Measurements from ENCODE around the gene RWDD2A. TPM values are rescaled to one million over a fixed set of nuclear protein-coding genes. Genes with fewer than 3 reads are reported as not detected.
"Not testable (repeated sequence)": the region's sequence is repeated elsewhere in the genome, so short reads cannot be mapped to it uniquely, and the experiment has no call there.

Gene RWDD2A
- total RNA-seq, result 3.8 and 5.1 TPM in 2 replicates

DNA sequence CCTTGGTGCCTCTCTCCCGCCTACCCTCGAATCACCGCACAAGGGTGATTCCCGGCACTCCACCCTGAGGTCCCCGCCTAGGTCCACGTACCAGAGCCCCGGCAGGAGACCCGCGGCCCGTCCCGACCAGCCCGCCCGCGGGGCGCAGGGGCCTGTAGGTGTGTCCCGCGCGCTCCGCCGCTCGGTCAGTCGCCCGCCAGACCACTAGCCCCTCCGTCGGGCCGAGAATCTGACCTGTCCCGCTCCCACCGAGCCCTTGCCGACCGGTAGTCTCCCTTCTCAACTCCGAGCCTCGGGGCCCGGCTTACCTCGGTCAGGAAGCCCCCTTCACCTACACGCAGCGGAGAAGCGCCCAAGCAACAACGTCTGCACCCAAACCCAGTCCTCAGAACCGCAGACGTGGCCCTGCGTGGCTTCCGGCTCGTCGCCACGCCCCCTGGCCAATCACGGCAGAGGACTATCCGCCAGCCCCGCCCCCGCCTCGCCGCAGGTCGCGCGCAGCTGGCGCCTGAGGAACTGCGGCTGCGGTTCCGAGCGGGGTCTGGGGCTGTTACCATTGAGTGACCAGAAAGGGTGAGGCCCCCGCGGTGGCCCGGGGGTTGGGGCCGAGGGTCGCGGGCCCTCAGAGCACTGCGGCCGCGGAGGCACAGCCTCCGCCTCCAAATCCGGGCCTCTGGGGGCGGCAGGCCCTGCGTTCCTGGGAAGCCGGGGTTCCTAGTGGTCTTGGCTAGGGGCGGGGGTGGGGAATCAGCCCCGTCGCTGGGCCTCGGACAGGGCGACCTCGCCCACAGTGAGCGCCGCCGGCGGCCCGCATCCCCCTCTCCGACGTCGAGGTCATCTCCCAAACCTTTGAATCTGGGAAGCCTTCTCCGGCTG lies at the start of gene RWDD2A, which contains the start of gene PGM3:
RWDD2A (plus strand) TSS at position 487 of the 876 bp plus-strand sequence. CDS start 1,095 bp downstream, outside the sequence.
PGM3 (minus strand) TSS at position 395 of the 876 bp plus-strand sequence. CDS start 2,253 bp downstream, outside the sequence.
- DNase-seq (ENCODE audit: extremely low read depth, low read depth, low spot score), result no peak

DNA sequence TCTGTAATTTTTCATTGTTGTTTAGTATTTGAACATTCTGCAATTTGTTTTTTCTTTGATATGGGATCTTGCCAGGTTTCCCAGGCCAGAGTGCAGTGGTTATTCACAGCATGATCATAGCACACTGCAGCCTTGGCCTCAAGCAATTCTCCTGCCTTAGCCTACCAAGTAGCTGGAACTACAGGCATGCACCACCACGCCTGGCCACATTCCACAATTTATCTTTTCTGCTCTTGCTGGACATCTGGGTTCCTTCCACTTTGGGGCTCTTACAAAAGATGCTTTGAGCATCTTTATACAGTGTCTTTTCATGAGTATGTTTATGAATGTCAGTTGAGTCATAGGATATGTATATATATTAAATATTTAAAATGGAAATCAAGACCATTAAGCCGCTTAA lies 42.0 kb upstream of the RWDD2A start:
- DNase-seq (ENCODE audit: extremely low read depth, low read depth, low spot score), result no peak

DNA sequence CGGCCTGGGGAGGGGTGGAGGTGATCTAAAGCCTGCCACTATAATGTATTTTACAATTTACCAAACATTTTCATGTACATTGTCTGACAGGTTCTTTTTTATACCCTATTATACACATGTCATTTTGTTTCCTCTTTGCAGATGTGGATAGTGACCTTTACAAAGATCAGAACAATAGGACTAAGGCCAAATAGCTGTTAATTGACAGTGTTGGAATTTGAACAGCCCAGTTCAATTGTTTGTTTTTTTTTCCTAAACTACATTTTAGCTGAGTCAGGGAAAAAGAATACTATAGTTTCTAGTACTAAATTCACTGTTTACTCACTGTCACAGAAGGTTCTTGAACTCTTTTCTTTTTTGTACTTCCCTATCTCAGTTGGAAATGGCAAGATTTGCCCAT lies 40.2 kb upstream of the RWDD2A start:
- no peak for DNase-seq (ENCODE audit: extremely low read depth, low read depth, low spot score)

DNA sequence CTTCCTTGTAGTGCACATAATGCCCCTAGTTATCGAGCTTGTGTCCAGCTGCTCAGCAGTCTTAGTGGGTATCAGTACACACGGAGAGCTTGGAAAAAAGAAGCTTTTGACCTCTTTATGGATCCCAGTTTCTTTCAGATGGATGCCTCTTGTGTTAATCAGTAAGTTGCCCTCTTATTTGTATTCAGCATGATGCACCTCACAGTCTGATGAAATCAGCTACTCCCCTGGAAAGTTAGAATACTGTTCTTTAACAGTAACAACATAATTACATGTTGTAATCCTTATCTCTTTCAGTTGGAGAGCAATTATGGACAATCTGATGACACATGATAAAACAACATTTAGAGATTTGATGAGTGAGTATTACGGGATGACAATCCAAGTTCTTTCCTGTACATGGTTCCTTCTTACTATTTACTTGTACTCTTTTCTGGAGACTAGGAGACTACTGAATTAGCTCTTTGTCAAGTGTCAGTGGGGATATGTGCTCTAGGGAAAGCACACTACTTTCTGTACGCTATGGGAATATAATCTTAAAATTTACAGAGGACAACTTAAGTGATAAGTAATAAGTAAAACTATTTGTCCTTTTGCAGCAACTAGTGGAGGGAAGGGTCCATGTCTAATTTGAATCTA lies 39.2 kb upstream of the RWDD2A start:
- DNase-seq (ENCODE audit: extremely low read depth, low read depth, low spot score), result no peak

DNA sequence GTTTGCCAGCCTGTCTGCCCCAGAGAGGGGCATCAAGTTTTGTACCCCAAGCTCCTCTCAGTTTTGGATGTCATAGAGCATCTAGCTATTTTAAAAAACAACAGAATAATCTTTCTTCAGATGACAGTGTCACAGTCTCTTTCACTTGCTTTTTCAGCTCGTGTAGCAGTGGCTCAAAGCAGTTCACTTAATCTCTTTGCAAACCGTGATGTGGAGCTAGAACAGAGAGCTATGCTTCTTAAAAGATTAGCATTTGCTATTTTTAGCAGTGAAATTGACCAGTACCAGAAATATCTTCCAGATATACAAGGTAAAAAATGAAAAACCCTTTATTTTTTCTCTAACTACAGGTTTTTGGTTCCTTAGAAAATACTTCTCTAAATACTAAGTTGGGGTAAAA lies 37.4 kb upstream of the RWDD2A start:
- DNase-seq (ENCODE audit: extremely low read depth, low read depth, low spot score), result no peak

DNA sequence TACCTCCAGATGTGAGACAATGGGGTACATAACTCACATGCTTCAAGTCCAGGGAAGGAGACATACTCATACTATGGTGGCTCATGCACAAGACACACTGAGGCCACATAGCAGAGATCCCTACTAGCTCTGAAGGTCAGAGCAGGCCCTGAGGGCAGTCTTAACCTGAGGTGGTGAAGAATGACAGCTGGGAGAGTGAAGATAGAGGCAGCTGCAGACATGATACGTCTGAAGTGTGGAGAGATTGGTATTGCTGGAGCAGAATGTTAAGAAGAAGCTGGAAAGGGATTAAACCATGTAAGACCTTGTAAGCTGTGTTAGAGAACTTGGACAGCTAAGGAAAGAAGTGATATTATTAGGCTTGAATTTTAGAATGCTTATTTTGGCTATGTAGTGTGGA lies 33.0 kb upstream of the RWDD2A start:
- no peak for DNase-seq (ENCODE audit: extremely low read depth, low read depth, low spot score)

DNA sequence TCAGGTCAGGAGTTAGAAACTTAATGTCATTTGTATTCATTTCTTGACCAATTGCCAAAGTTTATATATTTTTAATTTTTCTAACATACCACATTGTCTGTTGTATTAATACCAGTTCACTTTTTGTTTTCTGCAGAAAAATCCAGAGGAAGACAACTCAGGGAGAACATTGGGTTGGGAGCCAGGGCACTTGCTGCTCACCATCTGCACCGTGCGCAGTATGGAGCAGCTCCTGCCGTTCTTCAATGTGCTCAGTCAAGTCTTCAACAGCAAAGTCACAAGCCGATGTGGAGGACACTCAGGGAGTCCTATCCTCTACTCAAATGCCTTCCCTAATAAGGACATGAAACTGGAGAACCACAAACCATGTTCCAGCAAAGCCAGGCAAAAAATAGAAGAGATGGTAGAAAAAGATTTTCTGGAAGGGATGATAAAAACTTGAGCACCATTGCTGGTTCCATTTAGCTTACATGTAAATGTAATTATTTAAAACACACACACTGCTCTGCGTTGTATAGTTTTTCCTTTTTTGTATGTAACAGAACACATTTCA lies 25.4 kb upstream of the RWDD2A start:
- no peak for DNase-seq (ENCODE audit: extremely low read depth, low read depth, low spot score)

DNA sequence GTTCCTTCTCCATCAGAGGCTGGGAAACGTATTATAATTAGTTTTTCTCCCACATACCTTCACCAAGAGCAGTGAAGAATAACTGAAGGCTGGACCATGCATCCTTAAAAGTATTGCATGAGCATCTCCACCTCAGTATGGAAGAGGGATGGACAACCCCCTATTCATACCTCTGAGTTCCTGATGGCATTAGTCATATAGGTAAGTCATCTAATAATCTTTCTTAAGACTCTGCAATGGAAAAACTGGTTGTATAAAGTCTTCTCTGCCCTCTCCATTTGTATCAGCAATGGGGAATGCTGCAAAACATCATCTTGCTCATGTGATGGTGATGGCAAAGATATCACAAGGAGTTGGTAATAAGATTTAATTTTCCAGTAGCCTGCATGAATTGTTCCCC lies 24.6 kb upstream of the RWDD2A start:
- DNase-seq (ENCODE audit: extremely low read depth, low read depth, low spot score), result no peak

DNA sequence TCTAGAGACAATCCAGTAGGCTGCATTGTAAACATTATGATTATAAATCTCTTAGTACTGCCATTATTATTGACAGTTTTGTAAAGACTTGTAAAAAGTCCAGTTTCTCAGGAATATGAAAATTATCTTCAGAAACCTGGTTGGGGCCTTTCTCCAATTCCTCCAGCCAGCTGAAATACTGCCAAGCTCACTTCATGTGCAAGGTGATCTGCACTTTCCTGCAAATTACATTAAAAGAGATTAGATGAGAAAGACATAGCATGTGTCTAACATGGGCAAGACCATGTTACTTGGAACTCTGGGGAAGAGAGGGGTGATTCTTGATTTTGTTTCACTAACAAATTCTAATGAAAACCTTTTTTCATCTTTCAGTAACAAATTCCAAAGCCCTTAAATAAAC lies 24.1 kb upstream of the RWDD2A start:
- no peak for DNase-seq (ENCODE audit: extremely low read depth, low read depth, low spot score)

DNA sequence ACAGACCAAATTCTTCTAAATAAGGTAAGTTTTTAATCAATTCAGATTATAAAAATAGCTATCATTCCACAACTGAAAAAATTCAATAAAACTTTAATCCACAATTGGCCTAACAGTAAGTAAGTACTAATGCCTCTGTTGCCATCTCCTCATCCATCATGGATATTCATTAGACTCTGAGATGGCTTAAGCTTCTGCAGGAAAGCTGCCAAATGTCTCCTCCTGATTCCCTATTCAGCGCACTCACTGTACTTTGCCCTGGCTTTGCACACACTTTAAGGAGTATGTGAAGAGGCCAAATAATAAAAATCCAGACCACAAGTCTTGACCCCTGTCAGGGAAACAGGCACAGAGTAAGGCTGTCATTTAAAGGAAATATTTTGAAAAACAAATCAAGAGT lies 23.6 kb upstream of the RWDD2A start:
- DNase-seq (ENCODE audit: extremely low read depth, low read depth, low spot score), result no peak

DNA sequence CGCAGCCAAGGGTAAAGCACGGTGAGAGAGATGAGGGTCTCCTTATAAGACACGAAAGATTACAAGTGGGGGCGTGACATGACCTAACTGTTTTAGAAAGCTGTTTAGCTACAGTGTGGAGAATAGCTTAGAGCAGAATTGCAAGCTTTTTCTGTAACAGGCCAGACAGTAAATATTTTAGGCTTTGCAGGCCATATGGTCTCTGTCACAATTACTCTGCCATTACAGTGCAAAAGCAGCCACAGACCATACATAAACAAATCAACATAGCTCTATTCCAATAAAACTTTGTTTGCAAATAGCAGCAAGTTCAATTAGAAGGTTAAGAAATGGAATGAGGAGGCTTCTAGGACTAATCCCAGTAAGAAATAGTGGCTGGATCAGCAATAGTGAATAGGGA lies 16.9 kb upstream of the RWDD2A start:
- DNase-seq (ENCODE audit: extremely low read depth, low read depth, low spot score), result no peak

DNA sequence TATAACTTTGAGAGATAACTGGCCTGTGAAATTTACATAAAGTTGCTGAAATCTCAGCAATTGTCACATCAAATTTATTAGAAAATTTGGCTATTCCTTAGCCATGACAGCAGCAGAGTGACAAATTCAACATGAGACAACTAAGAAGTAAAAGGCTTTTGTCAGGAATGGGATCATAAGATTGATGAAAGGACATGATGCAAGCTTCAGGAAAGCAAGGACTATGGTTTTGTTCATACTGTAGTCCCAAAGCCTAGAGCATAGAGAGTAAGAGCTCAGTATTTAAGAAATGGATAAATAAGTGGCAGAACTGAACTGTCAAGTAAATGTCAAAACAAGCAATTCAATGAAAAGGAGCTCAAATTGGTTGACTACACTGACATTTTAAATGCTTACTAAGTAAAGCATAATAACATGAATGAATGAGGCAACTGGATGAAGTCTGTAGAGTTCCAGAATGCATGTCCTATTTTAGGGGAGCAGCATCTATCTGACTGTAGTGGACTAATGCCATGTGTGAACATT lies 12.7 kb upstream of the RWDD2A start:
- no peak for DNase-seq (ENCODE audit: extremely low read depth, low read depth, low spot score)

DNA sequence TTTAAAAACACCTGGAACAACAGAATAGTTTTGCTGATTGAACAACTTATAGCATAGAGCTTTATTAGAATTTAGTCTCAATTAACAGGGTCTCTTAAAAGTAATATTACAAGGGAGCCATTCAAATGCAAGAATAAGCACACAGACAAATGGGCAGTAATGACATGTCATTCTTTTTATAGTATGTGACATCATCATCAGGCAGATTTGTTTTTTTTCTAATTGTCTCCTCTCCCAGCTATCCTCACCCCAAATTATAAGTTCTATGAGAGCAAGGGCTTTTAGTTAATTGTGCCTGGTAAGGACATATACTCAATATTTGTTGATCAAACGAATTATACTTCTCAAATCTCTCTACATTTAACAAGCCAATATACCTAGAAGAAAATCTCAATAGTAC lies 11.0 kb upstream of the RWDD2A start:
- no peak for DNase-seq (ENCODE audit: extremely low read depth, low read depth, low spot score)

DNA sequence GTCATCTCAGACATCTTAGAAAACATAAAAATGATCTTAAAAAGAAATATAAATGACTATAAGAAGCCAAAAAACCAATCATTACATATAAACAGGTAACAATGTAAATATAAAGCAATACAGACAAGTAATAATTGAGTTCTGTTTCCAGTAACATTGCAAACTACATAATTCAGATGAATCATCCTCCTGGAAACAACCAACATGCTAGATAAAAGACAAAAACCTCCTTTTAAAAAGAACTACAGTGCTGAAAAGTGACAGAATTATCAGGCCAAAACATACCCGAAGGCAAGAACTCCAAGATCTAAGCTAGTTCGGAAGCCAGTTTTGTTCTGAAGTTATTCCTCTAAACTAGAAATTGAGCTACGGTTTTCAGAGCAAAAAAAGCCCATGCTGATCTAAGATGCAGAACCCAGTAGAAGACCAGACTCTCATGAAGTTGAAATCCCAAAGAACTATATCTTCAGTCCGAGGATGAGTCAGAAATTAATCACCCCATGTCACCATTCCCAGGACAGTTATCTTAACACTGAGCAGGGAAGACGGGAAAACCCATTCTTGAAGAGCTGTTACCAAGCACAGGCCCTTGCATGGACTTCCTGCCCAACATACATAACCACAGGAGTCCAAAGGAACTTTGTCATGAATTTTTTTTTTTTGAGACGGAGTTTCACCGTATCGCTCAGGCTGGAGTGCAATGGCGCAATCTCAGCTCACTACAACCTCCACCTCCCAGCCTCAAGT lies 9.9 kb upstream of the RWDD2A start:
- DNase-seq (ENCODE audit: extremely low read depth, low read depth, low spot score), result no peak

DNA sequence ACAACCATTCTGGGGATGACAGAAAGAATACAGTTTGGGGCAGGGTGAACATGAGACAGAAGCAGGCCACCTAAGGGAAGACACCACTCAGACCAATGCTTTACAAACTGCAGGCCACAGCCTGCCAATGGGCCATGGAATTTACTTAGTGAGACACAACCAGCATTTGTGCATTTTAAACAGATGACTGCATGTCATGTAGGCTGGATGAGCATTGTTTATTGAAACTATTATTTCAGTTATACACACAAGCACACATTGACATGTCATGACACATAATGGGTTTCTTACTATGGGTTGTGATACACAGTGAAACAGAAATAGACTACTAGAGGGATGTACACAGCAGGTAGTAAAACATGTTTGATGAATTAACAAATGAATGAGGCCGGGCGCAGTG lies 8.1 kb upstream of the RWDD2A start:
- DNase-seq (ENCODE audit: extremely low read depth, low read depth, low spot score), result no peak

DNA sequence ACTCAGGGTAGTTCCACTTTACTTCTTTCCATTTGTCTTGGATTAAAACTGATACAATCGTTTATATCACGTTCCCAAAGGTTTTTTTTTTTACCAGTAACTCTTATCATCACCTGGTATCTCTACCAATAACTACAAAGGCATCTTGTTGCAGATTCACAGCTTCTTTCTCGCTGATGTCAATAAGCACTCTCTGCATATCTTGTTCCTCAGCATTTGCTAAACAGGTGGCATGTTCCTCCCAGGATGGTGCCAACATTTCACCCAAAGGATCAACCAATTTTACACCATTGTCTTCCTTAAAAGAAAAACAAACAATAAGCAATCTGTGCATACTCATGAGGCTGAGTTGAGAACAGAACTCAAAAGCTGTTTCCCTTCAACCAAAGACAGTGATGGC lies 4.7 kb upstream of the RWDD2A start:
- no peak for DNase-seq (ENCODE audit: extremely low read depth, low read depth, low spot score)

DNA sequence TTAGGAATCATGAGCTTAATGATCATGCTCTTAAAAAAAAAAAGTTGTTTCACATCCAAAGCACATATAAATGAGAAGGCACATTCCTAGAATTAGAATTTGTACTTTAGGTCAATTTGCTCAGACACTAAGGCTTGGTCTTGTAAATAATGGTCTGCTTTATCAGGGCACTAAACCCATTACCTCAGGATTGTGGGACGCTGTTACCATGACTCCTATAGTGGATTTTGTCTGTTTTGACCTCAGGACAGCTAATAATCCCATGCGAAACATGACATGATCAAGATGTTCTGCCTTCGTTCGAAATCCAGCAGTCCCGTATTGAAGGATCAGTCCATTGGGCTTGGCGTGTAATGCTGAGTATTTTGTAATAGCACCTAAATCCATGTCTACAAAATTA lies 2.5 kb upstream of the RWDD2A start:
- no peak for DNase-seq (ENCODE audit: extremely low read depth, low read depth, low spot score)

DNA sequence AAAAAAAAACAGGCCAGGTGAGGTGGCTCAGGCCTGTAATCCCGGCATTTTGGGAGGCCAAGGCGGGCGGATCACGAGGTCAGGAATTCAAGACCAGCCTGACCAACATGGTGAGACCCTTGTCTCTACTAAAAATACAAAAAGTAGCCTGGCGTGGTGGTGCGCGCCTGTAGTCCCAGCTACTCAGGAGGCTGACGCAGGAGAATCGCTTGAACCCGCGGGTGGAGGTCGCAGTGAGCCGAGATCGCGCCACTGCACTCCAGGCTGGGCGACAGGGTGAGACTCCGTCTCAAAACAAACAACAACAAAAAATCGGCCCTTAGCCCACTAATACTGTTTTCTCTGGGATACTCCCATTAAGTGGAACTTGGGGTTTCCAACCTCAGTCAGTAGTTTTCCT lies 1.2 kb upstream of the RWDD2A start:
- DNase-seq (ENCODE audit: extremely low read depth, low read depth, low spot score), result not testable (repeated sequence)

DNA sequence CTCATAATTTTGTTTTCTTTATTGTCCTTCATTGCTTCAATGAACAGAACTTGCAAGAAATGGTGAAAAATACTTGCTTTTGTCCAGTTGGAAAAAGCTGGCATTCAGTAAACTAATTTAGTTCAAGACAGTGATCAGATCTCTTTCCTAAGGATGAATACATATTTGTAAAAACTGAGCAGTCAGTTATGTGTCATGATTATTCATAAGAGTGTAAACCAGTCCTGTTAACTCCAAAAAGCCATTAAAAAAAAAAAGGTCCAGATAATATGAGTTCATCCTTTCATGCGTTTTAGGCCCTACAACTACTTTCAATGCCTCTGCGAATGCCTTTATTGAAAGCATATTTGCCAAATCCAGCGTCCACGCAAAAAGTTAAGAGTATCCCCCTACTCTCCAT lies 701 bp upstream of the RWDD2A start:
- no peak for DNase-seq (ENCODE audit: extremely low read depth, low read depth, low spot score)

DNA sequence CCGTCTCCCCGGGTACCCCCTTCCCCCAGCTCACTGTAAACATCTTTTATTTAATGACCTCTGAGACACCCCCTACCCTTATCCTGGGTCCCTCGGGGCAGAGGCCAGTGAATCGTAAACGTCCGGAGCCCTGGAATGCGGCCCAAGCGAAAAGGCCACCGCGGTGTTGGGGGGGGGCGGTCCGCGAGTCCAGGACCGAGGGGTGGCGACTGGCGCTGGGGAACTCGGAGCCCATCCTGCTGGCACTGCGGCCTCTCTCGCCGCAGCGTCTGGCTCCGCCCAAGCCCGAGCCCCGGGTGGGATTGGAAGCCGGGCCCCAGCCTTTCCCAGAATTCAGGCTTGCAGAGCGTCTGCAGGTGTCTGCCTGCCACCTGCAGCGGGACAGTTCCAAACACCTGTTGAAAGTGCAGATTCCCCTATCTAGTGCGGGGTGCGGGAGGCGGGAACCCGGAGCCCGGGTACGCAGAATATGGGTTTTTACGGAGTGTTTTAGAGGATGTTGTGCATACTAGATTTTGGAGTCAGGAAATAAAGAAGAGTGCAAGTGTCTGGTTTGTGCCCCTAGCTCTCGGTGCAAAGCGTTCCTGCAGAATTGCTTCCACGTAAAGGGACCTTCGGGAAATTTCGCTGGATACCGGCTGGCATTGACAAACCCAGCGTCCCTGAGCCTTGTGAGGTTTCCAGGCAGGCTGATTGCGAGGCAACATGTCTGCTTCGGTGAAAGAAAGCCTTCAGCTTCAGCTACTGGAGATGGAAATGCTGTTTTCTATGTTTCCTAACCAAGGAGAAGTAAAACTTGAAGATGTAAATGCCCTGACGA lies 800 bp downstream of the RWDD2A start:
- no peak for DNase-seq (ENCODE audit: extremely low read depth, low read depth, low spot score)

Measured in glomerular endothelial cell (primary cell).